Raji (cell line): ENCODE measurements around the gene MTA3.

ENCODE experiments used
- POLR2A ChIP-seq: IDR thresholded peaks from 2 replicates; pipeline ENCODE4 v1.6.1; 2011; ENCODE audit warnings: low read depth, low read length, control low read depth; ENCODE audit not compliant: insufficient read depth

The MTA3 gene

GRCh38 chr2:42587526-42588117 is 19.2 kb downstream of the MTA3 start:
- TF ChIP-seq POLR2A: no peak

GRCh38 chr2:42588121-42588520 is 19.7 kb downstream of the MTA3 start:
- no peak for TF ChIP-seq POLR2A

DNA sequence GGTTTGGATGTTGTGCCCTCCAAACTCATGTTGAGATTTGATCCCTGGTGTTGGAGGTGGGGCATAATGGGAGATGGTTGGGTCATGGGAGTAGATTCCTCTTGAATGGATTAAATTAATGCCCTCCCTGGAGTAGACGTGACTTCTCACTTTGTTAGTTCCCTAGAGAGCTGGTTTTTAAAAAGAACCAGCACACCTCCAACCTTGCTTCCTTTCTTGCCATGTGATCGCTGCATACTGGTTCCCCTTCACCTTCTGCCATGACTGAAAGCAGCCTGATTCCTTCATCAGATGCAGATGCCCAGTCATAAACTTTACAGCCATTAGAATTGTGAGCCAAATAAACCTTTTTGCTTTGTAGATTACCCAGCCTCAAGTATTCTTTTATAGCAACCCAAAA is 21.7 kb downstream of the MTA3 start:
- no peak for TF ChIP-seq POLR2A

DNA sequence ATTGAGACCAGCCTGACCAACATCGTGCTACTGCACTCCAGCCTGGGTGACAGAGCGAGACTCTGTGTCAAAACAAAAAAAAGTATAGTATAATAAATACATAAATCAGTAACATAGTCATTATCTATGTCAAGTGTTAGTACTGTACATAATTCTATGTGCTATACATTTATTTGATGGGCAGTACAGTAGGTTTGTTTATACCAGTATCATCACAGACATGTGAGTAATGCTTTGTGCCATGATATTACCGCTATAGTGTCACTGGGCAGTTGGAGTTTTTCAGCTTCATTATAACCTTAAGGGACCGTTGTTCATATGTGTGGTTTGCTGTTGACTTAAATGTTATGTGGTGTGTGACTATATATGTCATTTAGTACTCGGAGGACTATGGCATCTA is 24.9 kb downstream of the MTA3 start:
- no peak for TF ChIP-seq POLR2A

- TF ChIP-seq POLR2A: no peak
These were observed 30.2 kb downstream of the MTA3 start for GRCh38 chr2:42598656-42599055.

DNA sequence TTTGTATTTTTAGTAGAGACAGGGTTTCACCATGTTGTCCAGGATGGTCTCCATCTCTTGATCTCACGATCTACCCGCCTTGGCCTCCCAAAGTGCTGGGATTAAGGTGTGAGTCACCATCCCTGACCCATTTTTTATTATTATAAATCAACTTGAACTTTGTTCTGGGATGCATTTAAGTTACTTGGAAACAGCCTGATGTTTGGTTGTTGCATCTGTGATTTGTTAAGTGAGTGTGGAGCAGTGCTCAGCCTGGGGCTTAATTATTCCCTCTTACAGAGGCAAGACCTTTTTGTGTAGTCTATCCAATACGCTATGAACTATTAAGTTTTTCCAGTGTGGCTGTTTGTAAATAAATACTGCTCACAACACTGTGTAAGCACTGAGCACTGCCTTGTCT is 32.6 kb downstream of the MTA3 start:
- no peak for TF ChIP-seq POLR2A

- no peak for TF ChIP-seq POLR2A
These were observed 33.9 kb downstream of the MTA3 start for GRCh38 chr2:42602218-42602875.

GRCh38 chr2:42602876-42603219 is 34.4 kb downstream of the MTA3 start:
- no peak for TF ChIP-seq POLR2A

DNA sequence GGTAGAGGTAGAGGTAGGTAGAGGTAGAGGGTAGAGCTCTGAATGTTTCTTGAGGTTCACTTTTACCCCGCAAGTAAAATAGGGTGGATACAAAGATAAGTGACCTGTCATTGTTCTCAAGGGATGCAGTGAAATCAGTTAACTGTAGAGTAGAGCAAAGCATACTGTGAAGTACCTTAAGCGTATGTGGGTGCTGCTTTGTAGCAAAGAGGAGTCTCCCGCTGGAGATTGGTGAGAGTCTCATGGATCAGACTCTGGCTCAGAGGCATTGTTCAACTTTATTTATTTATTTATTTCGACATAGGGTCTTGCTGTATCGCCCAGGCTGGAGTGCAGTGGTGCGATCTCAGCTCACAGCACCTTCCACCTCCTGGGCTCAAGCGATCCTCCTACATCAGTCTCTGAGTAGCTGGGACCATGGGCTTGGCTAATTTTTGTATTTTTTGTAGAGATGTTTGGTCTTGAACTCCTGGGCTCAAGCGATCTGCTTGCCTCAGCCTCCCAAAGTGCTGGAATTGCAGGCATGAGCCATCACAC is 38.7 kb downstream of the MTA3 start:
- TF ChIP-seq POLR2A: no peak

DNA sequence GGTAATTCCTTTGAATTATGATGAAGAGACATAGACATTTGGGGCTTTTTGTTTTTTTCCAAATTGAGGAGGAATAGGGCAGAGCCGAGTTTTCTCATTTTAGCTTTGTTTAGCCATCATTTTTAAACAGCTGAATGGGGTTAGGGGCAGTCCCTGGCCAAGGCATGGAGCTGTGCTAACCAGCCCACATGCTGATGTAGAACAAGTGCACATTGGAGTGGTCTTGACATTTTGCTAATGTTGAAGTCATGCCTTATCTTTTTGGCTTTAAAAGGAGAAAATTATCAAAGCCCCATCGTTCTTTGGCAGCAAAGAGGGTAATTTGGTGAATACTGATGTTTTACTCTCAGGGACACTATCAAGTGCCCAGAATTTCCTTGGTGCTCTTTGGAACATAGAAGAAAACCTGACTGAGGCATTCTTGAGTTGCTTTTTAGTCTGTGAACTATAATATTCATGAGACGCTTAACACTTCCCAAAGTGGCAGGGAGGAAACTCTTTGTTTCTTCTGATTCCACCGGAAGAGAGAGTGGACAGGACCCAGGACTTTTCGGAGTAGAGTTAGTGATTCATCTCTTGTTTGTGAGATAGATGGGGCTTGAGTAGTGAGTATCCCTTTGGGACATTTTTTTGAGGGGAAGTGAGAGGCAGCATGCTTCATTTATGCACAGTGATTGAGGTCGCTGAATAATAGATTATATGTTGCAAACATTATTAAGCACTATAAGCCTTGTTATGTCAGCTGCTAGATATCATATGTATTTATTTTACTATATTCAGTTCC is 45.0 kb downstream of the MTA3 start:
- no peak for TF ChIP-seq POLR2A

GRCh38 chr2:42614838-42615237 is 46.4 kb downstream of the MTA3 start:
- no peak for TF ChIP-seq POLR2A

GRCh38 chr2:42618116-42618515 is 49.7 kb downstream of the MTA3 start:
- TF ChIP-seq POLR2A: no peak

- TF ChIP-seq POLR2A: no peak
These were observed 50.5 kb downstream of the MTA3 start for GRCh38 chr2:42618972-42619371.

DNA sequence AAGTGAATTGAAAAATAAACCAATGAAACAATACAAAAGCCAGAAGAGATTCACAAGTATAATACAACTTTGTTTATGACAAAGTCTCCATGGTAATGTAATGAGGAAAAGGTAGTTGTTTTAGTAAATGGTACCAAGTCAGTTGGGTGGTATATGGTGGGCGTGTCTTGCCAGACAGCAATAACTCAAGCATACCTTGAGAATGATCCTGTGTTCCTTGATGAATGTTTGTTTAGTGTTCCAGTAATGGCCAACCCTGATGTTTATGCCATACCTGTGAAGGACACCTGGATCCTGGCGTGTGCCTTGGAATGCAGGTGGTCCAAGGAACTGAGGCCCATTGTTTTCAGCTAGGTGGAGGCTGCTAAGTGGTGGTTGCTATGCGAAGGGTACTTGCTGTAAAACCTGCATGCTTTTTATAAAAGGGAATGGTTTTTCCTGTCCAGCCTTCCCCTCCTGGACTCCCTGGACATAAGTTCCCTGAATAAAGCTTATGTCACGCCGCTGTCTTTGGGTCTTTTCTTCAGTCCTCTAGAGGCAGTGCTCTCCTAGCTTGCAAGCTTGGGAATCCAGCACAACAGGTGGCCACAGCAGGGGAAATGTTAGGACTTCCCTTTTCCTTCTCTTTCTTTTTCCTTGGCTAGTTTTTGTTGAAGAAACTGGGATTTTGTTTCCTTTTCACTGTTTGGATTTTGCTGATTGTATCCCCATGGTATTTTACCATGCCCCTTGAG is 54.7 kb downstream of the MTA3 start:
- TF ChIP-seq POLR2A: no peak

DNA sequence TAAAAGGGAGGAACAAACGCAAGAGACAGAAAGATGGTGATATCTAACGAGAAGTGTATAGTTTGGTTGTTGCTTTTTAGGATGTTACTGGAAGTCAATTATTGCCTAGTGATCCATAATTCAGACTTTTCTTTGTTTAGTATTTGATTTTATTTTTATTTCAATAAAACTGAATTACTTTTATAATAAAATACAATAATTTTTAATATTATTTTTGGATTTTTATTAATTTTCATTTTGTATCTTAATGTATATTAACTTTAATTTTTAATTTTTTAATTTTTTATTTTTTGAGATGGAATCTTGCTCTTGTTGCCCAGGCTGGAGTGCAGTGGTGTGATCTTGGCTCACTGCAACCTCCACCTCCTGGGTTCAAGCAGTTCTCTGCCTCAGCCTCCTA is 55.6 kb downstream of the MTA3 start:
- no peak for TF ChIP-seq POLR2A

DNA sequence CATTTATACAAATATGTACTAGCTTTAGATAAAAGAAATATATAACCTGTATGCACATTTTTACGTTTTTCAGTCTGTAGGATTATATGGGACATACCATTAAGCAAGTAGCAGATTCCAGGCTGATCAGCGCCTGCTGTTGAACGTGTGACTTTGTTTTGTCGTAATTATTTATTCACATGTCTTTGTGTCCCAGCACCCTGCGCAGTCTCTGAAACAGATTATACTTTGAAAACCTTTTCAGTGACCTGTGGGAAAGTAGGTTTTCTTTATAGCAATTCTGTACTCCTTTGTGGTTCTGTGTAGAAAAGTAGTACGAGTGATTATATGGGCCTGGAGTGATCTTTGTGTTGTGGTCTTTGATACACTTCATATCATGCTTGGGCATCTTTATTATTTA is 68.5 kb downstream of the MTA3 start:
- TF ChIP-seq POLR2A: no peak

DNA sequence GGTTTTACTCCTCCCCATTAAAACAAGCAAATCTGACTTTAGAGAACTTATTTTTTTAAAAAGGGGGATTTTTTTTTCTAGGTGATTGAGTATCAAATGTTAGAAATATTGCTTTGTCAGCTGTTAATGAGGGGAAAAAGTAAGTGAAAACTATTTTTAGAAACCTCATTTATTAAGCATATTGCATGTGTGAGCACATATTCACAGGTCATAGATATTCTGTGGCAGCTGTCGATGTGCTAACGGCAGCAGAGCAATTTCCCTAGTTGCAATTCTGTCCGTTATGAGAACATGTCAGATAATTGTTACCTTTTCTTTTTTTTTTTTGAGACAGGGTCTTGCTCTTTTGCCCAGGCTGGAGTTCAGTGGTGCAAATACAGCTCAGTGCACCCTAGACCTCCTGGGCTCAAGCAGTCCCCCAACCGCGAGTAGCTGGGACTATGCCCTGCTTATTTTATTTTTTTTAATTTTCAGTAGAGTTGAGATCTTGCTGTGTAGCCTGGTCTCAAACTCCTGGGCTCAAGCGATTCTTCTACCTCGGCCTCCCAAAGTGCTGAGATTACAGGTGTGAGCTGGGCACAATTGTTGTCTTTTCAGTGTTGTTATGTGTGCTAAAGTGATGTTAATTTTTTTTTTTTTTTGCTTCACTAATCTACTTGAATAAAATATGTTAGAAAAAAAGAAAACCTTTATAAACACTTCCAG is 69.8 kb downstream of the MTA3 start:
- TF ChIP-seq POLR2A: no peak
